HT1080 (cell line): ENCODE measurements around the gene FADS2. TPM values are rescaled to one million over a fixed set of nuclear protein-coding genes. Genes with fewer than 3 reads are reported as not detected.

Experiments used
- DNase-seq: peaks from one replicate; pipeline ENCODE4 v3.0.0-alpha.2; 2015; ENCODE audit warnings: low read depth
- total RNA-seq: library from RNA; depleted of rRNA; stranded (reverse); fragments of >200 nt; shearing (Covaris generic); gene quantifications from 2 replicates; pipeline ENCODE4 v1.2.3, GENCODE V29; 2014

The FADS2 gene
- total RNA-seq, 1 experiment from 2014 or later: 125 TPM

GRCh38 chr11:61902313-61902712 is 74.2 kb downstream of the FADS2 start:
- no peak for DNase-seq

GRCh38 chr11:61903845-61904244 is 75.7 kb downstream of the FADS2 start:
- DNase-seq: no peak

GRCh38 chr11:61904539-61905048 is 76.5 kb downstream of the FADS2 start:
- no peak for DNase-seq

GRCh38 chr11:61905067-61905696 is 77.1 kb downstream of the FADS2 start:
- no peak for DNase-seq

GRCh38 chr11:61905801-61906521 is 77.9 kb downstream of the FADS2 start:
- DNase-seq: no peak

GRCh38 chr11:61906522-61906909 is 78.4 kb downstream of the FADS2 start:
- no peak for DNase-seq

GRCh38 chr11:61907282-61907681 is 79.2 kb downstream of the FADS2 start:
- DNase-seq: no peak

- no peak for DNase-seq
Observed at GRCh38 chr11:61907871-61908729, 80.0 kb downstream of the FADS2 start.

- no peak for DNase-seq
Observed at GRCh38 chr11:61908730-61909316, 80.7 kb downstream of the FADS2 start.

- DNase-seq: no peak
Observed at GRCh38 chr11:61910187-61911127, 82.4 kb downstream of the FADS2 start.

- no peak for DNase-seq
Observed at GRCh38 chr11:61911128-61911700, 83.1 kb downstream of the FADS2 start.

GRCh38 chr11:61911701-61912529 is 83.8 kb downstream of the FADS2 start:
- DNase-seq: no peak

GRCh38 chr11:61912530-61912898 is 84.4 kb downstream of the FADS2 start:
- DNase-seq: no peak

GRCh38 chr11:61912991-61913698 is 85.0 kb downstream of the FADS2 start:
- DNase-seq: no peak

GRCh38 chr11:61913699-61914395 is 85.7 kb downstream of the FADS2 start:
- no peak for DNase-seq

- no peak for DNase-seq
Observed at GRCh38 chr11:61914471-61915171, 86.5 kb downstream of the FADS2 start.

GRCh38 chr11:61916737-61917333 is 88.7 kb downstream of the FADS2 start:
- DNase-seq: no peak
